Activated CD4-positive, alpha-beta T cell treated with anti-CD3 and anti-CD28 coated beads, Interleukin-2, Interleukin-6, amounts not matched to agents 100 ng/mL and 50 ng/mL, durations not matched to agents 16 hours and 8 hours (primary cell): ENCODE results near the gene PEX10.

Source experiments
- DNase-seq: peaks from one replicate; pipeline ENCODE4 v3.0.0-alpha.2; 2020

PEX10 gene

GRCh38 chr1:2384941-2385481 is 27.4 kb downstream of the PEX10 start:
- DNase-seq: no peak

- no peak for DNase-seq
Measured at GRCh38 chr1:2384130-2384860, 28.1 kb downstream of the PEX10 start.

DNA sequence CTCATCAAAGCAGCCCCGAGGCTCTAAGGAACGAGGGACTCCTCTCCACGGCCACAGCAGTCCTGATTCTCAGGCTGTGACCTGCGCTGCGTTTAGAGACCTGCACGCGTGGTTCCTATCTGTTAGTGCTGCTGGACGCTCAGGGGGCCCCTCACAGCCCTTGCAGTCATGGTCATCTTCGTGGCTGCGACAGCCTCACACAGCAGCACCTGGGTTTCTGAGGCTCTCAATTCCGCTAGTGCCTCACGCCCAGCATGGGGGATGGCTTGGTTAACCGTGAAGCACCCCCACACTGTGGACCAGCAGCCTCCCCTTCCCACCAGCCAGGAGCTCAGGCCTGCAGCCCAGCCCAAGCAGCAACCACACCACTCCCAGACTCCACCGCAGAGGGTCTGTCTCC is 28.8 kb downstream of the PEX10 start:
- no peak for DNase-seq

- DNase-seq: peak; percentile 41
Measured at GRCh38 chr1:2382621-2383361, 29.6 kb downstream of the PEX10 start.

DNA sequence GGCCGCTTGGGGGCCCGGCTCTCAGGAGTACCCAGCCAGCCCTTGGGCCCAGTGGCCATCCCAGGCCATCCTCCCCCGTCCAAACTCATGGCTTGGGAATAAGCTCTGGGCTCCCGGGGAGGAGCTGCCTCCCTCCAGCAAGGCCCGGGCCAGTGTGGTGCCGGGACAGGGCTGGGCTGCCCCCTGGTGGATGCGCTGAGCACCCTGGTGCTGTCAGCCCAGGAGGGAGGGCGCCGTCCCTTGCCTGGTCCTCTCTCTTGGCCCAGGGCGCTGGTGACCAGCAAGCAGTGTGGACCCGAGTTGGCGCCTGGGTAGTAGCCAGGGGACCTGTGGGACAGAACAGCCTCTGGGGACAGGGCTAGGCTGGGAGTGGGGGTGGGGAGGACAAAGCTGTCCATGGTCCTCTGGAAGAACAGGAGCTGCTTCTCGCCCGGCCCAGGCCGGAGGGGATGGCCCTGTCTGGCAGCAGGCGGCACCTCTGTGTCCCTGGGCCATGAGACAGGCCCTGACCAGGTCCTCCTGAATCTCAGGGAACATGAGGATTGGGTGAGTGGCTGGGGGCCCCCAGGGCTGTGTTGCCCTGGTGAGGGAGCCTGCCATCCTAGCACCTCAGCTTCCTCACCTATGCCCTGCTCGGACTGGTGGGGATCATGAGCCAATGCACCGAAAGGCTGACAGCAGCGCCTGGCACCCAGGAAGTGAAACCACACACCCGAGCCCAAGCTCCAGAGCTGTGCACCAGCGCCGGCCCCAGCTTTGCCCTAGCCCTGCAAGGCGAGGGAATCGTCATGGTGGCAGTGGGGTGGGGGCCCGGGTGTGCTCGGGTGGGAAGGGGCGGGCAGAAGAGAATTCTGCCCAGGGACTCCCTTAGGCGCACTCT is 30.4 kb downstream of the PEX10 start:
- peak; percentile 81 for DNase-seq

- no peak for DNase-seq
Measured at GRCh38 chr1:2380816-2381591, 31.4 kb downstream of the PEX10 start.

- no peak for DNase-seq
Measured at GRCh38 chr1:2379733-2380404, 32.5 kb downstream of the PEX10 start.

- no peak for DNase-seq
Measured at GRCh38 chr1:2378956-2379732, 33.2 kb downstream of the PEX10 start.

DNA sequence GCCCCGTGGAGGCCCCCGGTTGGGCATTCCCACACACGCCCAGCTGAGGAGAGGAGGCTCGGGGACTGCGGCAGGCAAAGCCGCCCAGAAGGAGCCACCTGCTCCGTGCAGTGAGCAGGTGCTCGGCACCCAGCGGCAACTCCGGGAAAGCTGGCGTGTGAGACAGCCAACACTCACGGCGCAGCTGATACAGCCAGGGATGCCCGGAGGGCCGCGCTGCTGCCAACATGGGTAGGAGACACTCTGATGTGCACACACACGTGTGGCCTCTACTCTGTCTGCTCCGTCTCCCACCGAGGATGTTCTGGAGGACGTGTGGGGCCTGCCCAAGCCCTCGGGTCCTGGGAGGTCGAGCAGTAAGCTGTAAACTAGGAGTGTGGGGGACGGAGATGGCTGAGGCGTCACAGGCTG is 33.9 kb downstream of the PEX10 start:
- DNase-seq: no peak

DNA sequence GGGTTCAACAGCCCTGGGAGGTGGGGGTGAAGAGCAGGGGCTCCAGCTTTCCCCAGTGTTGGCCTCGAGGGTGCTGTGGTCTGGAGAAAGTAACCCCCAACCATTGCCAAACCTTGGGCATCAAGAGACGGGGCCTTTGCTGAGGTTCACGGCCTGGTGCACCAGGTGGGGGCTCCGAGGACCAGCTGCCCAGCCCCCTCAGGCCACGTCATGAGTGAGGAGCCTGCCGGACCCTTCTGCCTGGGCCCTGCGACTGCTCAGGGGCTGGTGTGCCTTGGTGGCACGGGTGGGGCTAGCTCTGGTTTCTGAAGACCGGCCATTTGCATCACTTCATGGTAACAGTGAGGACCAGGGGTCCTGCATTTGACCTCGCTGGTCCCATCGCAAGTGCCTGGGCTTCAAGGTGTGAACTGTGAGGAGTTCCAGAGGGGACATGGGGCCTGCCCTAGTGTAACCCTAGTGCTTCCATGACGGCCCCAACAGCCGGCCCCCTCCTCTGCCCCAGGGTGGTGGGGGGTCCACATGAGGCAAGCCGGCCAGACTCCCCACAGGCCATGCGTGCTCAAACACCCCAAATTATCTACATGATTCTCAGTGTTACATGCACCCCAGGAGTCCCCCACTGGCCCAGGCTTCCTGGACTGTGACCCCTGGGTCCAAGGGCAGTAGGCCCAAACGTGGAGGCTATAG is 34.5 kb downstream of the PEX10 start:
- no peak for DNase-seq

DNA sequence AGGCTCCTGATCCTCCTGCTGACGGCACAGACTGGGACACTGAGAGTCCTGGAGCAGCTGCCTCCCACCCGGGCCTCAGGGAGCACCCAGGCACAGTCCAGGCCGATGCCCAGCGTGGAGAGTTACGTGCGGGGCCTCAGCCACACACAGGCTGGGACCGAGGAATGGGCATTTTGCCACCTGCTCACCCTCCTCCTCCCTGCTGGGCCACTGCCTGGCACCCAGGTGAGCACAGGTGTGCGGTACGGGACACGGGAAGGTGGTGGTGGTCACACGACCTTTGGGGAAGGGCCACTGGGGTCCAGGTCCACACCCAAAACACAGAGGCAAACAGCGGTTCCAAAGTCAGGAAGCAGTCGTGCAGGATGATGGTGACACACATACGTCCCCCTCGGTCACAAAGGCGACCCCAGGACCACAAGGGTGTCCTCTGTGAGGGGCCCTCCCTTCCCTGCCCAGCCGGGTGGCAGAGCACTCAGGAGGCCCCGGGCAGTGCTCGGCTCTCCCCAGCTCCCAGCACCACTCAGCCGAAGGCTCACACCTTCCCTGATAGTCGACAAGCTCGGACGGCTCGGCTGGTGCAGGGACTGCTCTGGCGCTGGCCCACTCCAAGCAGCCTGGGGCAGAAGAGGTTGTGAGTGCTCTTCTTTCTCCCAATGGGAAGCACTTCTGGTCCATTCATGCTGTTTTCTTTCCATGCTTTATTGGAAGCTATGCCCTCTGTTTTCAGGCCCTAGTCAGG is 35.3 kb downstream of the PEX10 start:
- no peak for DNase-seq

DNA sequence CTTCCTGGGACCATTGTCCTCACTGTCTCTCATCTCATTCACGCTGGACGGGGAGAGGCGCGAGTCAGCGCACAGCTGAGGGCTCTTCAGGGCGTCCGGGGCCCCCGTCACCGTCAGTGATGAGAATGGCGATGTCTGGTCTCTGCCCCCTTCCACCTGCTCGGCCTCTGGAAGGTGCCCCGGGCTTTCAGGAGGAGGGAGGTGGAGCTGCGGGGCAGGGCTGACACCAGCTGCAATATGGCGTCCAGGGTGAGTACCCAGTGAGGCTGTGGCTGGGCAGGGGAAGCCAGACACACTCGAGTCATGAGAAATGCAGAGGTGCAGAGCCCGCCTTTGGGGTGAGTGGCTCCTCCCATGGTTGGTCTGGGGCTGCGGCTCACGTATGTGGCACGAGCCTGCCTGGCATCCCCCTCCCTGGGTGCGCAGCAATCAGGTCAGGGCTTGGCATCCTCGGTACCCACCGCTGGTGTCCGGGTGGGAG is 36.1 kb downstream of the PEX10 start:
- DNase-seq: no peak

- no peak for DNase-seq
Measured at GRCh38 chr1:2375923-2376260, 36.5 kb downstream of the PEX10 start.

DNA sequence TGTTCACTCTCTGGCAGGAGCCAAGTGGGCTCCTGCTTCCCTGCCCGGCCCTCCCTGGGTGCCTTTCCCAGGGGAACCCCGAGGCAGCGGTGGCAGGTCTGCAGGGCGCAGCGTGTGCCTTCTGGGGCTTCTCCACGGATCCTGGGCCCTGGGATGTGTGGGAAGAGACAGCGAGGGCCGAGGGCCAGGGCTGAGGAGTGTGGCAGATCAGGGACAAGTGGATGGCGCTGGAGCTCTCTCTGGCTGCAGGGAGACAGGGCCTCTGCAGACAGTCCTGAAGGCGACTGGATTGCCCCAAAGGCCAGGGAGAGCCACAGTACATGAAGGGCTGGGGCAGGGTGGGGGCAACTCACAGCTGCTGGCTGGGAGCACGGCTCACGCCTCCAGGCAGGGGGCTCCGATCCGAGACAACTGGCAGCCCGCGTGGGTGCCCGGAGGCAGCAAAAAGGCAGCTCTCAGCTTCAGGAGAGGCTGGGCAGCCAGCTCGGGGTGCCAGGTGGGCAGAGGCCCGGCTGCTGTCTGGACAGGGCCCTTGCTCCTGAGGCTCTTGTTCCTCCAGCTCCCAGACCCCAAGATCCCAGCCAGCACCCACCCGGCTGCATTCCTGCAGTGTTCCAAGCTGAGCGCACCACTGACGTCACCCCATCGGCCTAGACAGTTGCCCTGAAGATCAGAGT is 37.0 kb downstream of the PEX10 start:
- no peak for DNase-seq

GRCh38 chr1:2374252-2375155 is 37.9 kb downstream of the PEX10 start:
- DNase-seq: no peak

GRCh38 chr1:2373551-2374251 is 38.7 kb downstream of the PEX10 start:
- DNase-seq: no peak
